Esophagus muscularis mucosa (tissue), 4 donors: ENCODE results near the gene YTHDC1. TPM values are rescaled to one million over a fixed set of nuclear protein-coding genes. Genes with fewer than 3 reads are reported as not detected.

Experiments
- DNase-seq: peaks from one replicate; pipeline ENCODE4 v3.0.0-alpha.2; 2017; ENCODE audit errors: extremely low spot score
- H3K27ac ChIP-seq, 4 donors: fragments of 200-600 bp; sonication (generic); replicated peaks in 1 of 4; 1 replicate in 3 of 4; 2 replicates in 1 of 4; pipeline ENCODE4 v1.5.1; 2016 to 2019; ENCODE audit warnings: mild to moderate bottlenecking in 1 of 4
- H3K27me3 ChIP-seq, 4 donors: fragments of 200-600 bp; sonication (generic); one replicate each; pipeline versions ENCODE4 v1.5.1 to v1.6.0; 2016 to 2019
- H3K36me3 ChIP-seq, 4 donors: fragments of 200-600 bp; sonication (generic); one replicate each; pipeline ENCODE4 v1.5.1; 2016 to 2019
- H3K4me1 ChIP-seq, 4 donors: fragments of 200-600 bp; sonication (generic); one replicate each; pipeline ENCODE4 v1.5.1; 2016 to 2019
- H3K4me3 ChIP-seq, 4 donors: fragments of 200-600 bp; sonication (generic); 1 replicate in 2 of 4; 2 replicates in 2 of 4; pipeline ENCODE4 v1.5.1; 2016 to 2019; ENCODE audit warnings: mild to moderate bottlenecking in 4 of 4, moderate library complexity in 1 of 4
- H3K9me3 ChIP-seq, 4 donors: fragments of 200-600 bp; sonication (generic); 1 replicate in 3 of 4; 2 replicates in 1 of 4; pipeline ENCODE4 v1.5.1; 2016 to 2019
- CTCF ChIP-seq, 3 experiments: fragments of 200-600 bp in 2 of 3; fragments of 450-650 bp in 1 of 3; sonication (generic) in 2 of 3; IDR thresholded peaks; one replicate each; pipeline ENCODE4 v1.5.1; 2017 to 2019; ENCODE audit warnings: antibody characterized with exemption in 3 of 3, mild to moderate bottlenecking in 2 of 3, moderate library complexity in 1 of 3
- EP300 ChIP-seq: sonication (generic); formaldehyde crosslinking; IDR thresholded peaks from one replicate; pipeline ENCODE4 v1.6.1; 2017; ENCODE audit warnings: antibody characterized with exemption
- POLR2A ChIP-seq: fragments of 450-650 bp; IDR thresholded peaks from one replicate; pipeline ENCODE4 v1.6.1; 2017; ENCODE audit warnings: antibody characterized with exemption, moderate library complexity, mild to moderate bottlenecking, low read depth
- POLR2AphosphoS5 ChIP-seq, 2 donors: sonication (generic); formaldehyde crosslinking; IDR thresholded peaks; one replicate each; pipeline ENCODE4 v1.6.1; 2017; ENCODE audit warnings: antibody characterized with exemption in 2 of 2
- WGBS: methylation state at CpG from one replicate; pipeline ENCODE4 v1.1.5; 2018; 5-methylcytosine and 5-hydroxymethylcytosine counted together
- intact Hi-C: fragments of 100-400 bp; cut with DNase I; formaldehyde crosslinking; loops from one replicate; pipeline ENCODE4 v1.15.1; 2023
- total RNA-seq, 4 donors: library from RNA; depleted of rRNA; stranded (reverse); fragments of >200 nt; gene quantifications; one replicate each; pipeline versions ENCODE4 v1.1.0 to v1.2.1, GENCODE V29; 2016

The YTHDC1 gene
- total RNA-seq, 4 donors from 2014 or later = 55.4 to 68.7 (median 61.4) TPM

GRCh38 chr4:68310651-68311247 is 39.1 kb downstream of the YTHDC1 start:
- intact Hi-C loops = no loop called here
- H3K27me3 ChIP-seq = no peaks in the 10 kb centered on the region
- no peak for TF ChIP-seq CTCF (IDR thresholded peaks at IDR 0.05)
- no peak for TF ChIP-seq EP300
- TF ChIP-seq POLR2A = no peak
- no peak for TF ChIP-seq POLR2AphosphoS5 (IDR thresholded peaks at IDR 0.05)
- H3K9me3 ChIP-seq = no peaks in the 10 kb centered on the region
- 72% methylated on average over 3 of the region's 3 CpGs for WGBS
- H3K4me1 ChIP-seq = no peaks in the 10 kb centered on the region
- H3K4me3 ChIP-seq = no peak overlapping the region
- H3K36me3 ChIP-seq = peaks cover 21 to 53% (median 41%) of the 10 kb centered on the region in 4 donors
- DNase-seq = no peak
- H3K27ac ChIP-seq = no peak overlapping the region

DNA sequence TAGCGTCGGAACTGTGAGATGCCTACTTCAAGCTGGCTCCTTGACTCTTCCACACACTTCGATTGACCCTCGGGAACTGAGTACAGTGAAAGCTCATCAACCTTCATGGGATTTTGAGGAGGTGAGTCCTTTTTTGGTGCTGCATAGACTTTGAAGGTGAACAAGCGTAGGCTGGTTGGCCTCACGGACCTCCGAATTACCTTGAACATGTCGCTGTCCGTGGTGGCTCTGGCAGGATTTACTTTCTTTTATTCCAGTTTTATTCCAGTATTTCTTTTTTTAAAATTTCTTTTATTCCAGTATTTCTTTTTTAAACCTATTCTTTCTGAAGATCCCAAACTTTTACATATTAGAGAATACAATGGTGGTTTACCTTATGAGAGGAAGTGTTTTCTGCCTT is 45.2 kb downstream of the YTHDC1 start:
- no peak for DNase-seq
- intact Hi-C loops = no loop called here
- Histone ChIP-seq H3K4me1 (no peaks in the 10 kb centered on the region), H3K4me3 (no peak overlapping the region), H3K27me3 (no peaks in the 10 kb centered on the region), H3K9me3 (no peaks in the 10 kb centered on the region), H3K27ac (no peak overlapping the region), H3K36me3 (no peaks in the 10 kb centered on the region)
- TF ChIP-seq EP300 (no peak), CTCF (IDR thresholded peaks at IDR 0.05) (no peak), POLR2AphosphoS5 (IDR thresholded peaks at IDR 0.05) (no peak), POLR2A (no peak)
- WGBS = 87% methylated on average over 9 of the region's 9 CpGs

DNA sequence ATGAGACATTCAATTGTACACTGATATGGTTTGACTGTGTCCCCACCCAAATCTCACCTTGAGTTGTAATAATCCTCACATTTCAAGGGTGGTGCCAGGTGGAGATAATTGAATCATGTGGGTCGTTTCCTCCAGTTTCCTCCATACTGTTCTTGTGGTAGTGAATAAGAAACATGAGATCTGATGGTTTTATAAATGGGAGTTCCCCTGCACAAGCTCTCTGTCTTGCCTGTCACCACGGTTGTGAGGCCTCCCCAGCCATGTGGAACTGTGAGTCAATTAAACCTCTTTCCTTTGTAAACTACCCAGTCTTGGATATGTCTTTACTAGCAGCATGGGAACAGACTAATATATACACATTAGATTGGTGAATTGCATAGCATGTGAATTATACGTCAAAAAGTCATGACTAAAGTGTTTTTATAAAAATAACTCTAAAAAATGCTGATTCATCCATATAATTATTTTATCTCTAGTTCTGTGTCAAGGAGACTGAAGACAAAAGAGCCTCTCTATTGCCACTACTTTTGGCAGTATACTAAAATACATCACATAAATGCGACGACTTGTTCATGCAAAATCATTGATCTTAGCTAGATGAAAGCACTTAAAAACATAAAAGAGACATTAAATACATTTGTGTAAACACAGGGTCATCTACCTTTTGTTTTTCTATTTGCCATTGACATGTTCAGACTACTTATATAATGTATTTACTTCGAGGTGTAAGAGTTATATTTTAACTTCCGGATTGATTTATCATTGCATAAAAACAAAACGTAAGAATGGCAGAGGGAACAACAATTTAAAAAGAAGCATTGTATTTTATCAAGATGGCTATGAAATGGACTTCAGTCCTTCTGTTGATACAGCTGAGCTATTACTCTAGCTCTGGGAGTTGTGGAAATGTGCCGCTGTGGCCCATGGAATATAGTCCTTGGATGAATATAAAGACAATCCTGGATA is 50.1 kb downstream of the YTHDC1 start:
- Histone ChIP-seq H3K4me3 (no peak overlapping the region), H3K9me3 (no peaks in the 10 kb centered on the region), H3K4me1 (no peaks in the 10 kb centered on the region), H3K36me3 (no peaks in the 10 kb centered on the region), H3K27me3 (no peaks in the 10 kb centered on the region), H3K27ac (no peak overlapping the region)
- TF ChIP-seq CTCF (IDR thresholded peaks at IDR 0.05) (no peak), POLR2AphosphoS5 (IDR thresholded peaks at IDR 0.05) (no peak), POLR2A (no peak), EP300 (no peak)
- 76% methylated on average over 9 of the region's 9 CpGs for WGBS
- intact Hi-C loops = no loop called here
- no peak for DNase-seq

- Histone ChIP-seq H3K27me3 (no peaks in the 10 kb centered on the region), H3K4me1 (no peaks in the 10 kb centered on the region), H3K9me3 (no peaks in the 10 kb centered on the region), H3K27ac (no peak overlapping the region), H3K36me3 (no peaks in the 10 kb centered on the region), H3K4me3 (no peak overlapping the region)
- DNase-seq = no peak
- 88% methylated on average over 4 of the region's 4 CpGs for WGBS
- TF ChIP-seq POLR2A (no peak), POLR2AphosphoS5 (IDR thresholded peaks at IDR 0.05) (no peak), EP300 (no peak), CTCF (IDR thresholded peaks at IDR 0.05) (no peak)
- intact Hi-C loops = no loop called here
These were observed 52.8 kb downstream of the YTHDC1 start for GRCh38 chr4:68297137-68297536.
